Measurements from ENCODE around the gene C3orf70.

DNA sequence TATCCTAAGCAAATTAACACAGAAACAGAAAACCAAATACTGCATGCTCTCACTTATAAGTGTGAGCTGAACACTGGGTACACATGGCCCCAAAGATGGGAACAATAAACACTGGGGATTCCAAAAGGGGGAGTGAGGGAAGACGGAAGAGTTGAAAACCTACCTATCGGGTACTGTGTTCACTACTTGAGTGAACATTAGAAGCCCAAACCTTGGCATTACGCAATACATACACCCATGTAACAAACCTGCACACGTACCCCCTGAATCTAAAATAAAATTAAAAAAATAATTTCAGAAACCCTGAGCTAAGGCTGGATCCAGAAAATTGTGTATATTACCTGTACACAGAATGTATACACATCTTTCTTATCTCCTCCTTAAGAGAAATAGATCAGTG, 42.8 kb upstream of the C3orf70 start:
- TF ChIP-seq, protein P1, sequence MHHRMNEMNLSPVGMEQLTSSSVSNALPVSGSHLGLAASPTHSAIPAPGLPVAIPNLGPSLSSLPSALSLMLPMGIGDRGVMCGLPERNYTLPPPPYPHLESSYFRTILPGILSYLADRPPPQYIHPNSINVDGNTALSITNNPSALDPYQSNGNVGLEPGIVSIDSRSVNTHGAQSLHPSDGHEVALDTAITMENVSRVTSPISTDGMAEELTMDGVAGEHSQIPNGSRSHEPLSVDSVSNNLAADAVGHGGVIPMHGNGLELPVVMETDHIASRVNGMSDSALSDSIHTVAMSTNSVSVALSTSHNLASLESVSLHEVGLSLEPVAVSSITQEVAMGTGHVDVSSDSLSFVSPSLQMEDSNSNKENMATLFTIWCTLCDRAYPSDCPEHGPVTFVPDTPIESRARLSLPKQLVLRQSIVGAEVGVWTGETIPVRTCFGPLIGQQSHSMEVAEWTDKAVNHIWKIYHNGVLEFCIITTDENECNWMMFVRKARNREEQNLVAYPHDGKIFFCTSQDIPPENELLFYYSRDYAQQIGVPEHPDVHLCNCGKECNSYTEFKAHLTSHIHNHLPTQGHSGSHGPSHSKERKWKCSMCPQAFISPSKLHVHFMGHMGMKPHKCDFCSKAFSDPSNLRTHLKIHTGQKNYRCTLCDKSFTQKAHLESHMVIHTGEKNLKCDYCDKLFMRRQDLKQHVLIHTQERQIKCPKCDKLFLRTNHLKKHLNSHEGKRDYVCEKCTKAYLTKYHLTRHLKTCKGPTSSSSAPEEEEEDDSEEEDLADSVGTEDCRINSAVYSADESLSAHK (tag by site-specific recombination; IDR thresholded peaks at IDR 0.05): no peak
- TF ChIP-seq, protein P2, sequence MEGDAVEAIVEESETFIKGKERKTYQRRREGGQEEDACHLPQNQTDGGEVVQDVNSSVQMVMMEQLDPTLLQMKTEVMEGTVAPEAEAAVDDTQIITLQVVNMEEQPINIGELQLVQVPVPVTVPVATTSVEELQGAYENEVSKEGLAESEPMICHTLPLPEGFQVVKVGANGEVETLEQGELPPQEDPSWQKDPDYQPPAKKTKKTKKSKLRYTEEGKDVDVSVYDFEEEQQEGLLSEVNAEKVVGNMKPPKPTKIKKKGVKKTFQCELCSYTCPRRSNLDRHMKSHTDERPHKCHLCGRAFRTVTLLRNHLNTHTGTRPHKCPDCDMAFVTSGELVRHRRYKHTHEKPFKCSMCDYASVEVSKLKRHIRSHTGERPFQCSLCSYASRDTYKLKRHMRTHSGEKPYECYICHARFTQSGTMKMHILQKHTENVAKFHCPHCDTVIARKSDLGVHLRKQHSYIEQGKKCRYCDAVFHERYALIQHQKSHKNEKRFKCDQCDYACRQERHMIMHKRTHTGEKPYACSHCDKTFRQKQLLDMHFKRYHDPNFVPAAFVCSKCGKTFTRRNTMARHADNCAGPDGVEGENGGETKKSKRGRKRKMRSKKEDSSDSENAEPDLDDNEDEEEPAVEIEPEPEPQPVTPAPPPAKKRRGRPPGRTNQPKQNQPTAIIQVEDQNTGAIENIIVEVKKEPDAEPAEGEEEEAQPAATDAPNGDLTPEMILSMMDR (tag by site-specific recombination; IDR thresholded peaks at IDR 0.05): no peak
- TF ChIP-seq ZBTB8A (tag by site-specific recombination; IDR thresholded peaks at IDR 0.05) (no peak), ZNF521 (tag by site-specific recombination; IDR thresholded peaks at IDR 0.05) (no peak), ZNF174 (tag by site-specific recombination; IDR thresholded peaks at IDR 0.05) (no peak), ZBTB48 (tag by site-specific recombination; IDR thresholded peaks at IDR 0.05) (no peak), ZNF776 (tag by site-specific recombination; IDR thresholded peaks at IDR 0.05; ENCODE audit: borderline replicate concordance) (no peak), ZNF707 (tag by site-specific recombination; IDR thresholded peaks at IDR 0.05) (no peak), GLI4 (tag by site-specific recombination; IDR thresholded peaks at IDR 0.05) (no peak)

Measured in HEK293 (cell line).